Measurements from ENCODE around the gene RGCC.

Gene RGCC

DNA sequence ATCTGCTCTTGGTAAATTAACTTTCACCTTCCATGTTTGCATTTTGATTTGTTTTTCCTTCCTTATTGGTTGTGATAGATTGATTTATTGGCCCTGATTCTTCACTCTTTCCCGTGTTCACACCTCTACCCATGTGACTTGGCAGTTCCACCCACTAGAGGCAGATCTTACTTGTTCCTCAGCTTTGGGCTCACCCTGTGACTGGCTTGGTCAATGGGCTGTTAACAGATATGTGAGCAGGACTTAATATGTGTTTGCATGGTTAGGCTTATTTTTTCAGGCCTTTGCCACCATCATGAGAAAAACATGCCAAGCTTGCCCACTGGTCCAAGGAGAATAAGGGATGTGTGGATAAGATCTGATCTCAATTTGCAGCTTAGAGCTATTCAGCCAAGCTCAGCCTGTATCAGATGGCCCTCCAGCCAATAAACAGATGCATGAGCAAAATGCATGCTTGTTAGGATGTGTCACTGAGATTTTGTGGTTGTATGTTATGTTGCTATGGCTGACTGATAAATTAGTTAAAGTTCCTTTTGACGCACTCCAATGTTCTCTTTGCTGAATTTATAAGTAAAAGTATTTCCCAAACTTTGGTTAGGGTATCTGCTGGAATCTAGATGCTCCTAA, 48.0 kb downstream of the RGCC start:
- H3K9me2 ChIP-seq (replicated peaks; ENCODE audit: low read depth, low read length) = no peaks in the 10 kb centered on the region
- H4K20me1 ChIP-seq (ENCODE audit: insufficient read depth, low read length, poor library complexity, severe bottlenecking) = no peaks in the 10 kb centered on the region
- H3K9ac ChIP-seq (ENCODE audit: low read depth, low read length, poor library complexity, severe bottlenecking) = no peak overlapping the region
- H3F3A ChIP-seq (ENCODE audit: low read depth) = no peaks in the 10 kb centered on the region
- H3K27me3 ChIP-seq (ENCODE audit: insufficient read depth, low read length, poor library complexity, severe bottlenecking) = no peaks in the 10 kb centered on the region
- no peaks in the 10 kb centered on the region for H3K36me3 ChIP-seq (ENCODE audit: insufficient read depth, low read length)
- H3K4me2 ChIP-seq (ENCODE audit: low read depth, low read length, poor library complexity, severe bottlenecking) = no peak overlapping the region
- H3K9me3 ChIP-seq (ENCODE audit: insufficient read depth, low read depth, low read length) = no peaks in the 10 kb centered on the region
- H3K4me1 ChIP-seq (ENCODE audit: insufficient read depth, low read length, poor library complexity, severe bottlenecking) = peaks cover 6% of the 10 kb centered on the region
- H2AFZ ChIP-seq (ENCODE audit: low read length) = no peak overlapping the region
- TF ChIP-seq, protein P1, sequence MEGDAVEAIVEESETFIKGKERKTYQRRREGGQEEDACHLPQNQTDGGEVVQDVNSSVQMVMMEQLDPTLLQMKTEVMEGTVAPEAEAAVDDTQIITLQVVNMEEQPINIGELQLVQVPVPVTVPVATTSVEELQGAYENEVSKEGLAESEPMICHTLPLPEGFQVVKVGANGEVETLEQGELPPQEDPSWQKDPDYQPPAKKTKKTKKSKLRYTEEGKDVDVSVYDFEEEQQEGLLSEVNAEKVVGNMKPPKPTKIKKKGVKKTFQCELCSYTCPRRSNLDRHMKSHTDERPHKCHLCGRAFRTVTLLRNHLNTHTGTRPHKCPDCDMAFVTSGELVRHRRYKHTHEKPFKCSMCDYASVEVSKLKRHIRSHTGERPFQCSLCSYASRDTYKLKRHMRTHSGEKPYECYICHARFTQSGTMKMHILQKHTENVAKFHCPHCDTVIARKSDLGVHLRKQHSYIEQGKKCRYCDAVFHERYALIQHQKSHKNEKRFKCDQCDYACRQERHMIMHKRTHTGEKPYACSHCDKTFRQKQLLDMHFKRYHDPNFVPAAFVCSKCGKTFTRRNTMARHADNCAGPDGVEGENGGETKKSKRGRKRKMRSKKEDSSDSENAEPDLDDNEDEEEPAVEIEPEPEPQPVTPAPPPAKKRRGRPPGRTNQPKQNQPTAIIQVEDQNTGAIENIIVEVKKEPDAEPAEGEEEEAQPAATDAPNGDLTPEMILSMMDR (conservative IDR thresholded peaks at IDR 0.05; ENCODE audit: low read length) = no peak
- TF ChIP-seq EZH2phosphoT487 (IDR thresholded peaks at IDR 0.05; ENCODE audit: borderline replicate concordance) = no peak
- no peak overlapping the region for H3K4me3 ChIP-seq (ENCODE audit: low read length, poor library complexity, severe bottlenecking)
- H3K79me2 ChIP-seq (ENCODE audit: insufficient read depth, low read length) = no peaks in the 10 kb centered on the region

DNA sequence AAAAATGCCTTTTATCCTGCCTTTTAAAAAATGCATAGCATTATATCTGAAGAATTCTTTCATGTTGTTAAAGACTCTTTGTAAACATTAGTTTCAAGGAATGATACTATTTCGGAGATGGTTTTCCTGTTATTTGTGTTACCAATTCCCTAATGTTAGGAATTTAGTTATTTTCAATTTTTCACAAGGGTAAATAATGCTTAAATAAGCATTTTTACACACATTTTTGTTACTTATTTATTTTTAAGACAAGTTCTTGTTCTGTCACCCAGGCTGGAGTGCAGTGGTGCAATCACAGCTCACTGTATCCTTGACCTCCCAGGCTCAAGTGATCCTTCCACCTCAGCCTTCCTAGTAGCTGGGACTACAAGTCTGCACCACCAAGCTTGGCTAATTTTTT, 49.0 kb downstream of the RGCC start:
- Histone ChIP-seq H3K9ac (ENCODE audit: low read depth, low read length, poor library complexity, severe bottlenecking) (no peak overlapping the region), H3K4me1 (ENCODE audit: insufficient read depth, low read length, poor library complexity, severe bottlenecking) (no peaks in the 10 kb centered on the region), H4K20me1 (ENCODE audit: insufficient read depth, low read length, poor library complexity, severe bottlenecking) (no peaks in the 10 kb centered on the region), H3K36me3 (ENCODE audit: insufficient read depth, low read length) (no peaks in the 10 kb centered on the region), H3K79me2 (ENCODE audit: insufficient read depth, low read length) (no peaks in the 10 kb centered on the region), H3K9me2 (replicated peaks; ENCODE audit: low read depth, low read length) (no peaks in the 10 kb centered on the region), H3K4me2 (ENCODE audit: low read depth, low read length, poor library complexity, severe bottlenecking) (no peak overlapping the region), H3F3A (ENCODE audit: low read depth) (no peaks in the 10 kb centered on the region), H2AFZ (ENCODE audit: low read length) (no peak overlapping the region), H3K4me3 (ENCODE audit: low read length, poor library complexity, severe bottlenecking) (no peak overlapping the region), H3K9me3 (ENCODE audit: insufficient read depth, low read depth, low read length) (no peaks in the 10 kb centered on the region), H3K27me3 (ENCODE audit: insufficient read depth, low read length, poor library complexity, severe bottlenecking) (no peaks in the 10 kb centered on the region)
- TF ChIP-seq, protein P1 (conservative IDR thresholded peaks at IDR 0.05; ENCODE audit: low read length) = no peak
- TF ChIP-seq EZH2phosphoT487 (IDR thresholded peaks at IDR 0.05; ENCODE audit: borderline replicate concordance) = no peak

DNA sequence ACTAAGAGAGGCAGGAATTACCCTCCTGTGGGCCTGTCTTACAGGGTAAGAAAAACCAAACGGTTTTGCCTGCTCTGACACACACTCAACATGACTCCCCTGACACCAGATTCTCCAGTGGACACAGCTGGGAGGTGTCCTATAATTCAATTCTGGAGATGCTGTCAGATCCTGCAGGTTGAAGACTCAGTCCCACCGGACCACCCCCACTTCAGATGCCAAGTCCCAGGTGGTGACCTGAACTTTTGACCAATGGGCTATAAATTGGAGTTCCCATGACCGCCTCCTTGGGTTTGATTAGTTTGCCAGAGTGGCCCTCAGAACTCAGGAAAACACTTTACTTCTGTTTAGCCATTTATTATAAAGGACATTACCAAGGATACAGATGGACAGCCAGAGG, 52.6 kb downstream of the RGCC start:
- H3K27me3 ChIP-seq (ENCODE audit: insufficient read depth, low read length, poor library complexity, severe bottlenecking) = no peaks in the 10 kb centered on the region
- no peak for TF ChIP-seq EZH2phosphoT487 (IDR thresholded peaks at IDR 0.05; ENCODE audit: borderline replicate concordance)
- TF ChIP-seq, protein P1 (conservative IDR thresholded peaks at IDR 0.05; ENCODE audit: low read length) = no peak
- H2AFZ ChIP-seq (ENCODE audit: low read length) = no peak overlapping the region
- H3K4me3 ChIP-seq (ENCODE audit: low read length, poor library complexity, severe bottlenecking) = no peak overlapping the region
- no peaks in the 10 kb centered on the region for H3K4me1 ChIP-seq (ENCODE audit: insufficient read depth, low read length, poor library complexity, severe bottlenecking)
- no peak overlapping the region for H3K4me2 ChIP-seq (ENCODE audit: low read depth, low read length, poor library complexity, severe bottlenecking)
- H3K9me2 ChIP-seq (replicated peaks; ENCODE audit: low read depth, low read length) = no peaks in the 10 kb centered on the region
- H3K9ac ChIP-seq (ENCODE audit: low read depth, low read length, poor library complexity, severe bottlenecking) = no peak overlapping the region
- H3F3A ChIP-seq (ENCODE audit: low read depth) = no peaks in the 10 kb centered on the region
- no peaks in the 10 kb centered on the region for H3K79me2 ChIP-seq (ENCODE audit: insufficient read depth, low read length)
- no peaks in the 10 kb centered on the region for H4K20me1 ChIP-seq (ENCODE audit: insufficient read depth, low read length, poor library complexity, severe bottlenecking)
- H3K36me3 ChIP-seq (ENCODE audit: insufficient read depth, low read length) = no peaks in the 10 kb centered on the region
- H3K9me3 ChIP-seq (ENCODE audit: insufficient read depth, low read depth, low read length) = no peaks in the 10 kb centered on the region

Data from Loucy (cell line).